SK-N-SH treated with all-trans-retinoic acid at 6 μM for 48 hours (cell line): ENCODE measurements around the gene TRAP1.

Source experiments
- ARNTL ChIP-seq: fragments of 450-650 bp; formaldehyde crosslinking; IDR thresholded peaks from 2 replicates; pipeline ENCODE4 v1.5.0; 2020; ENCODE audit warnings: low read depth, mild to moderate bottlenecking, moderate library complexity, borderline replicate concordance
- RARB ChIP-seq: fragments of 250-450 bp; sonication (Bioruptor Pico); IDR thresholded peaks from 2 replicates; pipeline ENCODE4 v1.8.0; 2021; ENCODE audit warnings: mild to moderate bottlenecking, moderate library complexity
- TOX ChIP-seq: fragments of 250-450 bp; sonication (Bioruptor Pico); IDR thresholded peaks from 2 replicates; pipeline ENCODE4 v1.8.0; 2021; ENCODE audit warnings: mild to moderate bottlenecking, moderate library complexity, borderline replicate concordance
- ZFP3 ChIP-seq: fragments of 250-450 bp; sonication (Bioruptor Pico); IDR thresholded peaks from 2 replicates; pipeline ENCODE4 v1.5.0; 2020; ENCODE audit warnings: mild to moderate bottlenecking, moderate library complexity
- ZFP30 ChIP-seq: fragments of 450-650 bp; formaldehyde crosslinking; IDR thresholded peaks from 2 replicates; pipeline ENCODE4 v1.5.0; 2022; ENCODE audit warnings: mild to moderate bottlenecking, moderate library complexity

- TF ChIP-seq ARNTL (CRISPR knock-in tag) (no peak), TOX (CRISPR knock-in tag) (no peak), RARB (CRISPR knock-in tag) (no peak), ZFP30 (CRISPR knock-in tag) (no peak), ZFP3 (CRISPR knock-in tag) (no peak)
These were observed 19.9 kb upstream of the TRAP1 start for GRCh38 chr16:3737181-3737580.
